ENCODE data around the gene SH3BP4.

Gene SH3BP4

GRCh38 chr2:235027558-235028214 lies 75.9 kb downstream of the SH3BP4 start:
- TF ChIP-seq REST (IDR thresholded peaks at IDR 0.05; ENCODE audit: insufficient read depth in 1 of 2, low read depth in 2 of 2, low read length in 2 of 2) (no peak), FOXP2 (optimal IDR thresholded peaks at IDR 0.05; ENCODE audit: borderline replicate concordance, extremely low read depth, extremely low read length, insufficient read depth) (no peak), TAF1 (IDR thresholded peaks at IDR 0.05; ENCODE audit: borderline replicate concordance, insufficient read depth, low read length) (no peak), POLR2AphosphoS5 (IDR thresholded peaks at IDR 0.05; ENCODE audit: low read depth, low read length) (no peak), SIN3A (IDR thresholded peaks at IDR 0.05; ENCODE audit: borderline replicate concordance, insufficient read depth, low read length) (no peak)

GRCh38 chr2:235028646-235029045 lies 76.8 kb downstream of the SH3BP4 start:
- TF ChIP-seq SIN3A (IDR thresholded peaks at IDR 0.05; ENCODE audit: borderline replicate concordance, insufficient read depth, low read length) = no peak
- no peak for TF ChIP-seq TAF1 (IDR thresholded peaks at IDR 0.05; ENCODE audit: borderline replicate concordance, insufficient read depth, low read length)
- no peak for TF ChIP-seq POLR2AphosphoS5 (IDR thresholded peaks at IDR 0.05; ENCODE audit: low read depth, low read length)
- no peak for TF ChIP-seq FOXP2 (optimal IDR thresholded peaks at IDR 0.05; ENCODE audit: borderline replicate concordance, extremely low read depth, extremely low read length, insufficient read depth)

GRCh38 chr2:235029054-235029453 lies 77.2 kb downstream of the SH3BP4 start:
- TF ChIP-seq TAF1 (IDR thresholded peaks at IDR 0.05; ENCODE audit: borderline replicate concordance, insufficient read depth, low read length) (no peak), POLR2AphosphoS5 (IDR thresholded peaks at IDR 0.05; ENCODE audit: low read depth, low read length) (no peak), REST (IDR thresholded peaks at IDR 0.05; ENCODE audit: insufficient read depth in 1 of 2, low read depth in 2 of 2, low read length in 2 of 2) (no peak), FOXP2 (optimal IDR thresholded peaks at IDR 0.05; ENCODE audit: borderline replicate concordance, extremely low read depth, extremely low read length, insufficient read depth) (no peak), SIN3A (IDR thresholded peaks at IDR 0.05; ENCODE audit: borderline replicate concordance, insufficient read depth, low read length) (no peak)

GRCh38 chr2:235030126-235030525 lies 78.3 kb downstream of the SH3BP4 start:
- TF ChIP-seq POLR2AphosphoS5 (IDR thresholded peaks at IDR 0.05; ENCODE audit: low read depth, low read length) (no peak), REST (IDR thresholded peaks at IDR 0.05; ENCODE audit: insufficient read depth in 1 of 2, low read depth in 2 of 2, low read length in 2 of 2) (no peak), SIN3A (IDR thresholded peaks at IDR 0.05; ENCODE audit: borderline replicate concordance, insufficient read depth, low read length) (no peak)

- TF ChIP-seq REST (IDR thresholded peaks at IDR 0.05; ENCODE audit: insufficient read depth in 1 of 2, low read depth in 2 of 2, low read length in 2 of 2) (no peak), TAF1 (IDR thresholded peaks at IDR 0.05; ENCODE audit: borderline replicate concordance, insufficient read depth, low read length) (no peak), SIN3A (IDR thresholded peaks at IDR 0.05; ENCODE audit: borderline replicate concordance, insufficient read depth, low read length) (no peak)
These were observed 79.1 kb downstream of the SH3BP4 start for GRCh38 chr2:235030936-235031335.
